Caco-2 (cell line): ENCODE data around the gene SPATA17. TPM values are rescaled to one million over a fixed set of nuclear protein-coding genes. Genes with fewer than 3 reads are reported as not detected.

Experiments
- BruUV-seq: library from RNA; stranded (reverse); fragments of 400-500 nt; replicated peaks from 2 replicates; lab custom pipeline; 2021; lab: Mats Ljungman, UMichigan
- CTCF ChIA-PET: fragments of 300-600 bp; sonication (Branson Sonifier 250); formaldehyde crosslinking; loops from one replicate; lab custom pipeline; 2022; ENCODE audit warnings: antibody characterized with exemption; lab: Charles Lee
- POLR2A ChIA-PET: fragments of 300-600 bp; sonication (Branson Sonifier 250); formaldehyde crosslinking; loops from one replicate; lab custom pipeline; 2022; ENCODE audit warnings: antibody characterized with exemption; lab: Charles Lee
- DNase-seq, 2 experiments: peaks; one replicate each; pipeline versions ENCODE4 v3.0.0 to v3.0.0-alpha.2; 2020 to 2022
- H3K27me3 ChIP-seq: replicated peaks from 2 replicates; pipeline ENCODE4 v1.6.0; 2011; ENCODE audit warnings: low read length; ENCODE audit not compliant: control insufficient read depth, insufficient read depth
- H3K36me3 ChIP-seq: 2 replicates; pipeline ENCODE4 v1.5.1; 2011; ENCODE audit warnings: low read length; ENCODE audit not compliant: control insufficient read depth, insufficient read depth
- H3K4me1 ChIP-seq: fragments of 250-450 bp; sonication (Bioruptor Pico); 2 replicates; pipeline ENCODE4 v1.5.1; 2020; ENCODE audit warnings: mild to moderate bottlenecking
- H3K4me3 ChIP-seq: 2 replicates; pipeline ENCODE4 v1.5.1; 2011; ENCODE audit warnings: low read depth, mild to moderate bottlenecking, control low read depth, low read length
- H3K9me3 ChIP-seq: fragments of 250-450 bp; sonication (Bioruptor Pico); 2 replicates; pipeline ENCODE4 v1.5.1; 2020; ENCODE audit warnings: mild to moderate bottlenecking, moderate library complexity
- H3K27ac Mint-ChIP-seq: one replicate; pipeline ENCODE4 v1.8.0; 2022; ENCODE audit warnings: mixed read lengths; ENCODE audit not compliant: unreplicated experiment
- H3K27me3 Mint-ChIP-seq: one replicate; pipeline ENCODE4 v1.8.0; 2022; ENCODE audit warnings: mixed read lengths; ENCODE audit not compliant: insufficient read depth, unreplicated experiment
- H3K36me3 Mint-ChIP-seq: one replicate; pipeline ENCODE4 v1.8.0; 2022; ENCODE audit warnings: mild to moderate bottlenecking, mixed read lengths; ENCODE audit not compliant: insufficient read depth, unreplicated experiment
- H3K4me1 Mint-ChIP-seq: one replicate; pipeline ENCODE4 v1.8.0; 2022; ENCODE audit warnings: low read depth, mixed read lengths; ENCODE audit not compliant: unreplicated experiment
- H3K4me3 Mint-ChIP-seq: one replicate; pipeline ENCODE4 v1.8.0; 2022; ENCODE audit warnings: mild to moderate bottlenecking, moderate library complexity, mixed read lengths; ENCODE audit not compliant: unreplicated experiment
- H3K9me3 Mint-ChIP-seq: one replicate; pipeline ENCODE4 v1.8.0; 2022; ENCODE audit warnings: mixed read lengths; ENCODE audit not compliant: unreplicated experiment
- CTCF ChIP-seq, 2 experiments: fragments of 200-600 bp in 1 of 2; IDR thresholded peaks; 1 replicate in 1 of 2; 2 replicates in 1 of 2; pipeline versions ENCODE4 v1.5.1 to v1.8.0; 2011 to 2022; ENCODE audit warnings: antibody characterized with exemption in 1 of 2, control low read depth in 1 of 2, inconsistent platforms in 1 of 2, low read depth in 1 of 2, low read length in 1 of 2, mild to moderate bottlenecking in 1 of 2, moderate library complexity in 1 of 2; ENCODE audit not compliant: insufficient read depth in 1 of 2, severe bottlenecking in 1 of 2, unreplicated experiment in 1 of 2
- intact Hi-C: fragments of 100-400 bp; cut with micrococcal nuclease; formaldehyde crosslinking; loops from one replicate; pipeline ENCODE4 v1.10.0; 2022; ENCODE audit not compliant: unreplicated experiment
- total RNA-seq: library from RNA; stranded (reverse); gene quantifications from 2 replicates; pipeline ENCODE4 v1.2.3, GENCODE V29; 2022

Gene SPATA17
- total RNA-seq, 1 experiment from 2014 or later, result 1.1 TPM

- Mint-ChIP-seq H3K27ac (no peak overlapping the region), H3K4me1 (no peaks in the 10 kb centered on the region), H3K27me3 (no peaks in the 10 kb centered on the region), H3K4me3 (no peak overlapping the region), H3K36me3 (no peaks in the 10 kb centered on the region), H3K9me3 (no peaks in the 10 kb centered on the region)
- Histone ChIP-seq H3K4me1 (no peaks in the 10 kb centered on the region), H3K36me3 (no peaks in the 10 kb centered on the region), H3K4me3 (no peak overlapping the region), H3K9me3 (no peaks in the 10 kb centered on the region), H3K27me3 (no peaks in the 10 kb centered on the region)
- BruUV-seq, result no TSS peak
- CTCF ChIA-PET, result no interaction called here
- no peak for DNase-seq
- POLR2A ChIA-PET, result no interaction called here
- TF ChIP-seq CTCF (IDR thresholded peaks at IDR 0.05; ENCODE audit: insufficient read depth in 1 of 2, low read depth in 1 of 2, low read length in 1 of 2, severe bottlenecking in 1 of 2, unreplicated experiment in 1 of 2), result no peak
- intact Hi-C loops, result no loop called here
Measured at GRCh38 chr1:217647791-217648190, 16.6 kb downstream of the SPATA17 start.

- CTCF ChIA-PET, result no interaction called here
- H3K4me3 Mint-ChIP-seq, result no peak overlapping the region
- intact Hi-C loops, result no loop called here
- no peaks in the 10 kb centered on the region for H3K36me3 Mint-ChIP-seq
- no peaks in the 10 kb centered on the region for H3K4me1 Mint-ChIP-seq
- no peaks in the 10 kb centered on the region for H3K9me3 Mint-ChIP-seq
- Histone ChIP-seq H3K4me1 (no peaks in the 10 kb centered on the region), H3K9me3 (no peaks in the 10 kb centered on the region), H3K4me3 (no peak overlapping the region), H3K36me3 (no peaks in the 10 kb centered on the region), H3K27me3 (no peaks in the 10 kb centered on the region)
- no peak for TF ChIP-seq CTCF (IDR thresholded peaks at IDR 0.05; ENCODE audit: insufficient read depth in 1 of 2, low read depth in 1 of 2, low read length in 1 of 2, severe bottlenecking in 1 of 2, unreplicated experiment in 1 of 2)
- no peak for DNase-seq
- POLR2A ChIA-PET, result no interaction called here
- no TSS peak for BruUV-seq
- H3K27ac Mint-ChIP-seq, result no peak overlapping the region
- no peaks in the 10 kb centered on the region for H3K27me3 Mint-ChIP-seq
Measured at GRCh38 chr1:217650674-217651073, 19.5 kb downstream of the SPATA17 start.

- peaks cover 3% of the 10 kb centered on the region for H3K27me3 Mint-ChIP-seq
- CTCF ChIA-PET, result interaction anchor here (0.5 to 1.0 kb wide), 2 partner anchors 86 to 907 kb away, joined by 3 to 5 read pairs; no protein-coding TSS in a partner anchor
- H3K4me3 Mint-ChIP-seq, result no peak overlapping the region
- no peaks in the 10 kb centered on the region for H3K27me3 ChIP-seq
- H3K9me3 ChIP-seq, result no peaks in the 10 kb centered on the region
- no peaks in the 10 kb centered on the region for H3K36me3 Mint-ChIP-seq
- H3K27ac Mint-ChIP-seq, result no peak overlapping the region
- no peak overlapping the region for H3K4me3 ChIP-seq
- intact Hi-C loops, result loop anchor here (1.0 kb wide), 1 partner anchor 229 kb away; no protein-coding TSS in a partner anchor
- H3K9me3 Mint-ChIP-seq, result no peaks in the 10 kb centered on the region
- POLR2A ChIA-PET, result interaction anchor here (0.6 kb wide), 1 partner anchor 264 kb away, joined by 3 read pairs; no protein-coding TSS in a partner anchor
- no peaks in the 10 kb centered on the region for H3K4me1 ChIP-seq
- BruUV-seq, result no TSS peak
- H3K4me1 Mint-ChIP-seq, result peaks cover 11% of the 10 kb centered on the region
- no peaks in the 10 kb centered on the region for H3K36me3 ChIP-seq
- no peak for DNase-seq
- peak; percentile 31 to 58 for TF ChIP-seq CTCF (IDR thresholded peaks at IDR 0.05; ENCODE audit: insufficient read depth in 1 of 2, low read depth in 1 of 2, low read length in 1 of 2, severe bottlenecking in 1 of 2, unreplicated experiment in 1 of 2)
Measured at GRCh38 chr1:217660353-217661062, 29.4 kb downstream of the SPATA17 start.
